ENCODE results near the gene KCTD14.
"Not testable (repeated sequence)": the region's sequence is repeated elsewhere in the genome, so short reads cannot be mapped to it uniquely, and the experiment has no call there.

KCTD14 gene

GRCh38 chr11:78020246-78020645, 2.8 kb downstream of the KCTD14 start:
- H3K9me3 ChIP-seq (ENCODE audit: low read length) = no peaks in the 10 kb centered on the region
- no peak overlapping the region for H2AFZ ChIP-seq (ENCODE audit: low read length)
- H3F3A ChIP-seq (ENCODE audit: insufficient read depth, low read length) = no peaks in the 10 kb centered on the region
- no peak overlapping the region for H3K27ac ChIP-seq (ENCODE audit: low read depth, low read length, poor library complexity, severe bottlenecking)
- no peaks in the 10 kb centered on the region for H3K36me3 ChIP-seq (ENCODE audit: insufficient read depth, low read length)
- H3K79me2 ChIP-seq (ENCODE audit: insufficient read depth, low read length) = no peaks in the 10 kb centered on the region
- no peaks in the 10 kb centered on the region; the same call in 1 of the 2 replicates for H3K27me3 ChIP-seq (ENCODE audit: insufficient read depth, low read length)
- H3K9ac ChIP-seq (ENCODE audit: low read length) = no peak overlapping the region
- no peaks in the 10 kb centered on the region for H4K20me1 ChIP-seq (ENCODE audit: insufficient read depth, low read length)
- no peak overlapping the region for H3K4me2 ChIP-seq (ENCODE audit: low read length)
- no peaks in the 10 kb centered on the region for H3K9me2 ChIP-seq (ENCODE audit: low read depth, low read length)
- H3K4me3 ChIP-seq (ENCODE audit: low read depth, low read length, poor library complexity, severe bottlenecking) = no peak overlapping the region
- TF ChIP-seq EZH2 (IDR thresholded peaks at IDR 0.05; ENCODE audit: borderline replicate concordance, low read length) (no peak), CTCF (IDR thresholded peaks at IDR 0.05; ENCODE audit: low read length) (no peak)
- no peaks in the 10 kb centered on the region for H3K4me1 ChIP-seq (ENCODE audit: insufficient read depth, low read length, severe bottlenecking)

GRCh38 chr11:78019808-78020207, 3.3 kb downstream of the KCTD14 start:
- H3K4me1 ChIP-seq (ENCODE audit: insufficient read depth, low read length, severe bottlenecking) = no peaks in the 10 kb centered on the region
- no peak overlapping the region for H3K9ac ChIP-seq (ENCODE audit: low read length)
- no peak overlapping the region for H3K4me3 ChIP-seq (ENCODE audit: low read depth, low read length, poor library complexity, severe bottlenecking)
- H3K27ac ChIP-seq (ENCODE audit: low read depth, low read length, poor library complexity, severe bottlenecking) = no peak overlapping the region
- H3K79me2 ChIP-seq (ENCODE audit: insufficient read depth, low read length) = no peaks in the 10 kb centered on the region
- H3K9me2 ChIP-seq (ENCODE audit: low read depth, low read length) = no peaks in the 10 kb centered on the region
- TF ChIP-seq EZH2 (IDR thresholded peaks at IDR 0.05; ENCODE audit: borderline replicate concordance, low read length) = no peak
- TF ChIP-seq CTCF (IDR thresholded peaks at IDR 0.05; ENCODE audit: low read length) = no peak
- H3K27me3 ChIP-seq (ENCODE audit: insufficient read depth, low read length) = no peaks in the 10 kb centered on the region; the same call in 1 of the 2 replicates
- H3F3A ChIP-seq (ENCODE audit: insufficient read depth, low read length) = no peaks in the 10 kb centered on the region
- no peak overlapping the region for H3K4me2 ChIP-seq (ENCODE audit: low read length)
- no peaks in the 10 kb centered on the region for H3K36me3 ChIP-seq (ENCODE audit: insufficient read depth, low read length)
- H4K20me1 ChIP-seq (ENCODE audit: insufficient read depth, low read length) = no peaks in the 10 kb centered on the region
- no peak overlapping the region for H2AFZ ChIP-seq (ENCODE audit: low read length)
- H3K9me3 ChIP-seq (ENCODE audit: low read length) = no peaks in the 10 kb centered on the region

GRCh38 chr11:78015878-78016277, 7.2 kb downstream of the KCTD14 start:
- H3K4me3 ChIP-seq (ENCODE audit: low read depth, low read length, poor library complexity, severe bottlenecking) = no peak overlapping the region
- H3K4me1 ChIP-seq (ENCODE audit: insufficient read depth, low read length, severe bottlenecking) = no peaks in the 10 kb centered on the region
- no peak overlapping the region for H3K27ac ChIP-seq (ENCODE audit: low read depth, low read length, poor library complexity, severe bottlenecking)
- H3K36me3 ChIP-seq (ENCODE audit: insufficient read depth, low read length) = no peaks in the 10 kb centered on the region
- H3K9me2 ChIP-seq (ENCODE audit: low read depth, low read length) = no peaks in the 10 kb centered on the region
- H3K27me3 ChIP-seq (ENCODE audit: insufficient read depth, low read length) = no peaks in the 10 kb centered on the region; the same call in 1 of the 2 replicates
- H3K4me2 ChIP-seq (ENCODE audit: low read length) = no peak overlapping the region
- no peaks in the 10 kb centered on the region for H4K20me1 ChIP-seq (ENCODE audit: insufficient read depth, low read length)
- no peak overlapping the region for H2AFZ ChIP-seq (ENCODE audit: low read length)
- H3K79me2 ChIP-seq (ENCODE audit: insufficient read depth, low read length) = no peaks in the 10 kb centered on the region
- TF ChIP-seq CTCF (IDR thresholded peaks at IDR 0.05; ENCODE audit: low read length) (no peak), EZH2 (IDR thresholded peaks at IDR 0.05; ENCODE audit: borderline replicate concordance, low read length) (no peak)
- no peaks in the 10 kb centered on the region for H3K9me3 ChIP-seq (ENCODE audit: low read length)
- H3K9ac ChIP-seq (ENCODE audit: low read length) = no peak overlapping the region
- H3F3A ChIP-seq (ENCODE audit: insufficient read depth, low read length) = no peaks in the 10 kb centered on the region

- H3K79me2 ChIP-seq (ENCODE audit: insufficient read depth, low read length) = not testable (repeated sequence)
Measured at GRCh38 chr11:78014937-78015520, 8.0 kb downstream of the KCTD14 start.

More at GRCh38 chr11:78014937-78015520, 8.0 kb downstream of the KCTD14 start:
- H3F3A ChIP-seq (ENCODE audit: insufficient read depth, low read length); H2AFZ ChIP-seq (ENCODE audit: low read length); H3K27ac ChIP-seq (ENCODE audit: low read depth, low read length, poor library complexity, severe bottlenecking); H3K36me3 ChIP-seq (ENCODE audit: insufficient read depth, low read length); H3K27me3 ChIP-seq (ENCODE audit: insufficient read depth, low read length); H3K9me2 ChIP-seq (ENCODE audit: low read depth, low read length); H3K9ac ChIP-seq (ENCODE audit: low read length); H3K4me3 ChIP-seq (ENCODE audit: low read depth, low read length, poor library complexity, severe bottlenecking); H3K9me3 ChIP-seq (ENCODE audit: low read length); H3K4me2 ChIP-seq (ENCODE audit: low read length); H4K20me1 ChIP-seq (ENCODE audit: insufficient read depth, low read length); H3K4me1 ChIP-seq (ENCODE audit: insufficient read depth, low read length, severe bottlenecking): not testable (repeated sequence)
